ENCODE data around the gene HOXA1. TPM values are rescaled to one million over a fixed set of nuclear protein-coding genes. Genes with fewer than 3 reads are reported as not detected.

Gene HOXA1
- total and polyA plus RNA-seq, 2 of the 8 experiments (the other 6 are each of a cell fraction or from before 2014, with no cell fraction given) = not detected

DNA sequence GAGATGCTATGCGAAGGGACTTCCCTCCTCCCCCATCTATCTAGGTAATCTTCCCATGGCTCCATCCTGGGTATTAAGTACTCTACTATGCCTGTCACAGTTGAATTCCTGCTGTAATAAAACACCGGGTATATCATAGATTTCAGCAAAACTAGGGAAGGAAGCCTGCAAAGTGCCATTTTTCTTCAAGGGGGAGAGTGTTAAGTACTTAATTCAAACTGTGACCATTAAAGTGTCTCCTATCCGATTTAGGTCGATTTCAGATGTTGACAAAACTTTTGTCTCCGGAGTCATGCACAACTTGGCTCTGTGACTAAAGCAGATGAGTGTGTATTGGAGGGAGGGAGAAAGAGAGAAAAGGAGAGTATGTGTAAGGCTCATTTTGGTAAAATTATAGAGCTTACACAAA lies 30.2 kb upstream of the HOXA1 start:
- Histone ChIP-seq H3K27ac (ENCODE audit: low read depth, low read length) (no peak overlapping the region), H4K5ac (ENCODE audit: insufficient read length, low read depth, low read length) (no peak overlapping the region), H4K91ac (replicated peaks; ENCODE audit: insufficient read length, low read length) (no peak overlapping the region), H3K4me2 (ENCODE audit: insufficient read depth in 1 of 2, low read depth in 2 of 2, low read length in 2 of 2) (no peak overlapping the region), H3K56ac (replicated peaks; ENCODE audit: insufficient read length, low read depth, low read length) (no peak overlapping the region), H2AFZ (ENCODE audit: low read length) (no peak overlapping the region), H3K18ac (ENCODE audit: extremely low read depth, low read length) (no peak overlapping the region), H3K4ac (replicated peaks; ENCODE audit: insufficient read length, low read depth, low read length) (no peak overlapping the region), H2BK5ac (ENCODE audit: low read depth, low read length) (no peak overlapping the region), H3K27me3 (replicated peaks in 1 of 4; ENCODE audit: control insufficient read depth in 3 of 4, extremely low read depth in 1 of 4, insufficient read depth in 3 of 4, low read length in 3 of 4) (peaks cover 99 to 100% (median 100%) of the 10 kb centered on the region in 4 experiments), H3K23me2 (ENCODE audit: low read depth, low read length) (peaks cover 2% of the 10 kb centered on the region; the same call in 1 of the 2 replicates), H4K8ac (ENCODE audit: extremely low read depth, insufficient read depth, low read length) (no peak overlapping the region), H3K9me3 (ENCODE audit: insufficient read depth in 2 of 2, low read depth in 1 of 2, low read length in 1 of 2) (peaks cover 0 to 4% of the 10 kb centered on the region in 2 experiments; a peak in 1 of 4 replicates), H2AK5ac (ENCODE audit: low read depth, low read length) (no peak overlapping the region), H2BK120ac (replicated peaks; ENCODE audit: low read depth, low read length) (no peak overlapping the region), H3K9ac (replicated peaks in 1 of 4; ENCODE audit: extremely low read depth in 1 of 4, low read depth in 3 of 4, low read length in 3 of 4) (no peak overlapping the region), H3K14ac (ENCODE audit: insufficient read length) (no peak overlapping the region), H4K20me1 (replicated peaks in 1 of 2; ENCODE audit: control insufficient read depth in 1 of 2, insufficient read depth in 2 of 2, low read length in 2 of 2) (peaks cover 20 to 30% of the 10 kb centered on the region in 2 experiments), H3K79me1 (ENCODE audit: low read depth, low read length) (no peaks in the 10 kb centered on the region), H2BK12ac (ENCODE audit: low read depth, low read length) (no peak overlapping the region), H3K4me3 (ENCODE audit: extremely low read depth in 1 of 4, insufficient read depth in 2 of 4, low read depth in 3 of 4, low read length in 4 of 4) (no peak overlapping the region), H3K23ac (ENCODE audit: insufficient read length) (no peak overlapping the region), H3K4me1 (replicated peaks in 1 of 4; ENCODE audit: control insufficient read depth in 3 of 4, insufficient read depth in 4 of 4, low read length in 3 of 4) (peaks cover 0 to 3% (median under 1%) of the 10 kb centered on the region in 4 experiments; a peak in 3 of 7 replicates), H3K79me2 (ENCODE audit: control insufficient read depth in 1 of 2, insufficient read depth in 2 of 2, low read length in 2 of 2) (no peaks in the 10 kb centered on the region), H2BK15ac (ENCODE audit: low read length) (no peak overlapping the region), H2BK20ac (ENCODE audit: low read length) (no peak overlapping the region), H3K36me3 (ENCODE audit: control insufficient read depth in 2 of 4, insufficient read depth in 4 of 4, low read length in 3 of 4) (peaks cover 0 to 8% (median 0%) of the 10 kb centered on the region in 4 experiments; a peak in 1 of 8 replicates)
- ChIA-PET CTCF (ENCODE audit: partially characterized antibody) (interaction anchor here (1.0 kb wide), 1 partner anchor 18 kb away, joined by 3 read pairs; no protein-coding TSS in a partner anchor), POLR2A (ENCODE audit: partially characterized antibody) (no interaction called here)
- no peak for TF ChIP-seq RAD21 (IDR thresholded peaks at IDR 0.05 in 1 of 2, conservative IDR thresholded peaks at IDR 0.05 in 1 of 2; ENCODE audit: low read depth in 2 of 2, low read length in 2 of 2)
- TF ChIP-seq, protein P1, sequence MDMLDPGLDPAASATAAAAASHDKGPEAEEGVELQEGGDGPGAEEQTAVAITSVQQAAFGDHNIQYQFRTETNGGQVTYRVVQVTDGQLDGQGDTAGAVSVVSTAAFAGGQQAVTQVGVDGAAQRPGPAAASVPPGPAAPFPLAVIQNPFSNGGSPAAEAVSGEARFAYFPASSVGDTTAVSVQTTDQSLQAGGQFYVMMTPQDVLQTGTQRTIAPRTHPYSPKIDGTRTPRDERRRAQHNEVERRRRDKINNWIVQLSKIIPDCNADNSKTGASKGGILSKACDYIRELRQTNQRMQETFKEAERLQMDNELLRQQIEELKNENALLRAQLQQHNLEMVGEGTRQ (IDR thresholded peaks at IDR 0.05; ENCODE audit: low read length) = no peak
- no peak for TF ChIP-seq ASH2L (IDR thresholded peaks at IDR 0.05; ENCODE audit: low read length)
- TF ChIP-seq RXRA (IDR thresholded peaks at IDR 0.05; ENCODE audit: insufficient read depth, low read depth, low read length) = no peak
- TF ChIP-seq POLR2A (IDR thresholded peaks at IDR 0.05; ENCODE audit: control extremely low read depth in 1 of 2, low read depth in 2 of 2, low read length in 2 of 2) = no peak
- TF ChIP-seq HDAC6 (IDR thresholded peaks at IDR 0.05; ENCODE audit: low read depth, low read length) = no peak
- no peak for TF ChIP-seq CREB1 (IDR thresholded peaks at IDR 0.05)
- no peak for TF ChIP-seq SRF (IDR thresholded peaks at IDR 0.05; ENCODE audit: low read depth, low read length)
- TF ChIP-seq CHD2 (IDR thresholded peaks at IDR 0.05; ENCODE audit: low read length) = no peak
- TF ChIP-seq EGR1 (IDR thresholded peaks at IDR 0.05; ENCODE audit: borderline replicate concordance, low read depth, low read length) = no peak
- no peak for TF ChIP-seq CBX5 (IDR thresholded peaks at IDR 0.05; ENCODE audit: low read depth, low read length)
- DNase-seq (ENCODE audit: low read depth in 1 of 2, low spot score in 2 of 2) (no peak), FAIRE-seq (no peak)
- WGBS, 2 experiments (ENCODE audit: extremely low coverage in 1 of 2, insufficient coverage in 1 of 2, insufficient read length in 1 of 2, insufficient replicate concordance in 2 of 2, low coverage in 1 of 2, low lambda C conversion rate in 2 of 2, missing lambda C conversion rate in 1 of 2) = 26% methylated on average over 5 of the region's 5 CpGs; no CpG with 5 or more reads in 1 of the 2 experiments
